ES-I3 (cell line): ENCODE data around the gene DGKA.

ENCODE experiments used
- H3K36me3 ChIP-seq: 2 replicates; pipeline ENCODE4 v1.6.1; 2013; ENCODE audit warnings: mild to moderate bottlenecking, low read length, control low read depth, moderate library complexity; ENCODE audit not compliant: insufficient read depth
- H3K4me1 ChIP-seq: 2 replicates; pipeline ENCODE4 v1.6.1; 2013; ENCODE audit warnings: mild to moderate bottlenecking, control low read depth, low read length; ENCODE audit not compliant: insufficient read depth
- H3K9ac ChIP-seq: 2 replicates; pipeline ENCODE4 v1.6.1; 2013; ENCODE audit warnings: low read depth, mild to moderate bottlenecking, low read length, moderate library complexity
- H3K9me3 ChIP-seq: 2 replicates; pipeline ENCODE4 v1.6.1; 2013; ENCODE audit warnings: mild to moderate bottlenecking, low read length, moderate library complexity; ENCODE audit not compliant: control insufficient read depth, insufficient read depth

Gene DGKA

DNA sequence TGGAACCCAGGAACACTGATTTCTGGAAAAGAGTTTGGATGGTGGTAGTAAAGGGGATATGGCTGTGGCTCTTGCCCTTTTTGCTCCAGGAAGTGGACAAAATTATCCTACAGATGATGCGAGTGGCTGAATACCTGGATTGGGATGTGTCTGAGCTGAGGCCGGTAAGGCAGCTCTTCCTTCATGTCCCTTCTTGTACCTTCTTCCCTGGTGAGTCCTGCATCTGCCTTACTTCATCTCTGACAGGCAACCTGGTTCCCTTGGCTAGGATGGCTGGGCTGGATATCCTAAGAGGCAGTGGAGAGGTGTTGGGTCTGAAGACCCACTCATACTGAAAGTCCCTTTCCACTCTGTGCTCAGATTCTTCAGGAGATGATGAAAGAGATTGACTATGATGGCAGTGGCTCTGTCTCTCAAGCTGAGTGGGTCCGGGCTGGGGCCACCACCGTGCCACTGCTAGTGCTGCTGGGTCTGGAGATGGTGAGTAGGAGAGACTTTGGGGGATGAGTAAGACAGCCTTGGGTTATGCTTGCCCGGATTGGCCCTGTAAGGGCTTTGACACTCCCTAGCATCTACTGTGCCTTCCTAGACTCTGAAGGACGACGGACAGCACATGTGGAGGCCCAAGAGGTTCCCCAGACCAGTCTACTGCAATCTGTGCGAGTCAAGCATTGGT lies 8.0 kb downstream of the DGKA start:
- H3K9ac ChIP-seq = no peak overlapping the region
- no peaks in the 10 kb centered on the region; the same call in 1 of the 2 replicates for H3K4me1 ChIP-seq
- H3K36me3 ChIP-seq = peaks cover 5% of the 10 kb centered on the region
- no peaks in the 10 kb centered on the region for H3K9me3 ChIP-seq

DNA sequence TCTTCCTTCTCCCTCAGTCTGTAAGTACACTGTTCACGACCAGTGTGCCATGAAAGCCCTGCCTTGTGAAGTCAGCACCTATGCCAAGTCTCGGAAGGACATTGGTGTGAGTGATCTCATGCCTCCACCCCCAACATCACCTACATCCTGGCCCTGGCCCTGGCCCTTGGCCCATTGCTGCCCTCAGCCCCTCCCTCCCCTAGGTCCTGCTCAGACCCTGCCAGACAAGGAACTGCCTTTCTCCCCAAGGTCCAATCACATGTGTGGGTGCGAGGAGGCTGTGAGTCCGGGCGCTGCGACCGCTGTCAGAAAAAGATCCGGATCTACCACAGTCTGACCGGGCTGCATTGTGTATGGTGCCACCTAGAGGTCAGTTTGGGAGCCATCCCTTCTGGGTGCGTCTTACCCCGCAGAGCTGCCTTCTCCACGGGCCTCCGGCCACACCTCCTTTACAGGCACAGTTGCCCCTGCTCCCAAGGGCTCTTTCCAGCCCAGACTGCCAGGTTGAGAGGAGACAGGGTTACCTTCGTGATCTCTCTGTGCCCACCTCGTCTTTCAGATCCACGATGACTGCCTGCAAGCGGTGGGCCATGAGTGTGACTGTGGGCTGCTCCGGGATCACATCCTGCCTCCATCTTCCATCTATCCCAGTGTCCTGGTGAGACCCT lies 9.2 kb downstream of the DGKA start:
- no peaks in the 10 kb centered on the region for H3K9me3 ChIP-seq
- peaks cover 5% of the 10 kb centered on the region for H3K36me3 ChIP-seq
- H3K9ac ChIP-seq = no peak overlapping the region
- no peaks in the 10 kb centered on the region; the same call in 1 of the 2 replicates for H3K4me1 ChIP-seq

DNA sequence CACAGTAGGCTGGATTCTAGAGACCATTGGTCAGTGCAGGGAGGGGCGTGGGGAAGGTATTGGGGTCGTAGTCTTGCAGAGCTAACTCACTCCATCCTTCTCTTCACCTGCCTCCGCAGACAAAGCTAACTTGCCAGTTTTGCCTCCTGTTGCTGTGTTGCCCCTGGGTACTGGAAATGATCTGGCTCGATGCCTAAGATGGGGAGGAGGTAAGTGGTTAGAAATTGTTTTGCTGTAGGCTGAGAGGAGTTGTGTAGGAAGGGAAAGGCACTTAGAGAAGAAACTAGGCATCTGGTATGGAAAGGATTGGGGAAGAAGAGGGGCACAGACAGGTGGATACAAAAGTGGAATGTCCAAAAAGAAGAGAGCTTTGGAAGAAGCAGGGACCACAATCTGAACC lies 11.1 kb downstream of the DGKA start:
- no peaks in the 10 kb centered on the region for H3K9me3 ChIP-seq
- no peak overlapping the region for H3K9ac ChIP-seq
- no peaks in the 10 kb centered on the region; the same call in 1 of the 2 replicates for H3K4me1 ChIP-seq
- H3K36me3 ChIP-seq = peaks cover 5% of the 10 kb centered on the region

DNA sequence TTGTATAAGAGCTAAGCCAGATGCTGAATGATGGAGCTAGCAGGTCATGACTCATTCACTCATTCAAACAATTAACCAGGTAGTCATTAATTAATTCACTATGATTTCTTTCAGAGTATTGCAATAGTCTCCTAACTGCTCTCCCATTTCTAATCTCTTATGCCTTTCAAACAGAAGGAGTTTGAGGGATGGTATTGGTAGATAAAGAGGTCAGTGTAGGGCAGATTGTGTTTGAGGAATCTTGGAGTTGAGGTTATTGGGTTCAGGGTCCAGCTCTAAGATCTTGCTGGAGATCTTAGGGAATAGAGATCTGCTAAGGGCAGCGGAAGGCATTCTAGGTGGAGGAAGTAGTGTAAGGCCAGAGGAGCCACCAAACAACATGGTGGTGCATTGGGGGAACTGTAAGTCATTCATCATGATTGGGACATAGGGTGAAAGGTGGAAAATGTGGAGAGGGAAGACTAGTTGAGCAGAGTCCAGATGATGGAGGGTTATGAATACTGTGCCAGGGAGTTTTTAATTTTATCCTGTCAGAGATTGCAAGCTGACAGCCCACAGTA lies 11.7 kb downstream of the DGKA start:
- no peaks in the 10 kb centered on the region; the same call in 1 of the 2 replicates for H3K4me1 ChIP-seq
- peaks cover 5% of the 10 kb centered on the region for H3K36me3 ChIP-seq
- no peak overlapping the region for H3K9ac ChIP-seq
- no peaks in the 10 kb centered on the region for H3K9me3 ChIP-seq

DNA sequence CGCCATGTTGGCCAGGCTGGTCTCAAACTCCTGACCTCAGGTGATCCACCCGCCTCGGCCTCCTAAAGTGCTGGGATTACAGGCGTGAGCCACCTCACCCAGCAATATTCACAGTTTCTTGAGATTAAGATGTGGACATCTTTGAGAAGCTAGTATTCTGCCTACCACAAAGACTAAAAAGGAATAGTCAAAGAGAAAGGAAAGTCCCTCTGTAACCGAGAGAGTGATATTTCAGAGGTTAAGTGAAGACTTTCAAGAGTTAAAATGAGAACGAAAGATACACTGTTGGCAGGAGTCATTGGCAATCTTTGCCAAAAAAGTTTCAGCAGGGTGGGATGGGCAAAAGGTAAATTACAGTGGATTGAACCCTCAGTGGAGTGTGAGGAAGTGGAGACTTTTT lies 15.6 kb downstream of the DGKA start:
- peaks cover 5% of the 10 kb centered on the region for H3K36me3 ChIP-seq

DNA sequence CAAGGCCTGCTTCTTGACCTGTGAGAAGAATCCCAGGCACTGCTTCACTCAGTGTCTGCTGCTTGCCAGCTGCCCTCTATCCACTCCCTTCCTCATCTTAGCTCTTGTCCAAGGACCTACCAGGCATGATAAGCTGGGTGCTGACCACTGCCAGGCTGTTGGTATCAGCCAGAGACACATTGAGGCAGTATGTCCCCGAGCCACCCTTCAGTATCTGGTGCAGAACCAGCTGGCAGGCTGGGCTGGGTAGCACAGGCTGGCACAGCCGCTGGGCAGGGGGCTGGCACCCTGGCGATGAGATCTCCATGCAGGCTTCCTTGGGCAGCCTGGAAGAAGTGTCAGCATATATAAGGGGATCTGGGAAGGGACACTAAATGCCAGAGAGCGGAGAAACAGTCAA lies 24.4 kb downstream of the DGKA start:
- Histone ChIP-seq H3K36me3 (peaks cover 26% of the 10 kb centered on the region), H3K9me3 (no peaks in the 10 kb centered on the region), H3K9ac (no peak overlapping the region), H3K4me1 (no peaks in the 10 kb centered on the region)

More for the DNA sequence above, 15.6 kb downstream of the DGKA start:
- no peak overlapping the region for H3K9ac ChIP-seq
- H3K4me1 ChIP-seq = no peaks in the 10 kb centered on the region
- H3K9me3 ChIP-seq = no peaks in the 10 kb centered on the region

DNA sequence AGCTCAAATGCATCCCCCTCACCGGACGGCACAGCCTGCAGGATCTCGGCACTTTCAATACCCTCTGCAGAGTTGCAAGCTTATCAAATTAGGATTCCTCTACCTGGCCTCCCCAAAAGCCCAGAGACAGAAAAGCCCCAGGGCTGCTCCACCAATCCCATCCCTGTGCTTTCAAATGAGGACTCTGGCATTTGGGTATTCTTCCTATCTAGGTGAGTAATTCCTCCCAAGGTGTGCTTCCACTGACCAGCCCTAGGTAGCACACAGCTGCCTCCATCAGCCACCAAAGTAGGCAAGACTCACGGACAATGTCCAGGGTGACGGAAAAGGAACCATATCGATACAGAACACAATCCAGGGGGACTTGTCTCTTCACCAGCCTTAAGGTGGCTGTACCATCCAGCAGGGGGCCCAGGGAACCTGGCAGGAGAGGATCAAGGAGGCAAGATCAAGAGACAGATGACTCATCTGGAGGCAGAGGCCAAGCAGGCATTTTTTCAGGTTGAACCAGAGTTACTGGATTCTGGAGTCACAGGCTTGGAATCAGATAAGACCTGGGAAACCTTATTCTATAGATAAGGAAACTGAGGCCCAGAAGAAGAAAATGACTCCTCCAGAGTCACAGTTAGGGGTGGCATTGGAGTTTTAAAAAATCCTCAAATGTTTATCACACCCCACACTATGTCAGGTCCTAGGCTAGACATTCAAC lies 25.0 kb downstream of the DGKA start:
- H3K4me1 ChIP-seq = no peaks in the 10 kb centered on the region
- H3K9me3 ChIP-seq = no peaks in the 10 kb centered on the region
- H3K9ac ChIP-seq = no peak overlapping the region
- H3K36me3 ChIP-seq = peaks cover 26% of the 10 kb centered on the region

DNA sequence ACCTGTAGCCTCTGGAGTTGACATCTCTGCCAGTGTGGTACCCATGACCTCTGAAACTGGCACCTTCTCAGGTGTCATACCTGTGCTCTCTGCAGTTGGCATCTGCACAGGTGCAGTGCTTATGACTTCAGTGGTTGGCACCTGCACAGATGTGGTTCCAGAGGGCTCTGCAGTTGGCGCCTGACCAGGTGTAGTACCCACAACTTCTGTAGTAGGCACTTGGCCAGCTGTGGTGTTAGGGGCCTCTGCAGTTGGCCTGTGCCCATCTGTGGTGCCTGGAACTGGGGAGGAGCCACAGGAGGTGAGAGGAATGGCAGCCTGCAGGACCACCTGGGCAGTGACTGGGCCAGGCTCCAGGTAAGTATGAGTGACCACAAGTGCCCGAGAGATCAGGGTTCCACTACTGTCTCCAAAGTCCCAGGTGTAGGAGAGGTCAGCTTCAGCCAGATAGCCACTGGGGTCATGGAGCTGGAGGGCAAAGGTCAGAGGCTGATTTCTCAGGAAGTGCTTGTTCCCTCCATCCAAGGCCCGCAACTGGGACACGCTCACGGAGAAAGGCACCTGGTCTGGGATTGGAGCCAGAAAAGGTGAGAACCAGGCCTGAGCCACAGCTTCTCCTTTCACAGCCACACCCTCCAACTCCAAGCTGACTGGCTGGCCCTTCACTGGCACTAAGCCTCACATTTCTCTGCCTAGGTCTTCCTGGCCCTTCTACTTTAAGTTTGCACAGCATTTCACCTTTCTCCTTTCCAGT lies 26.3 kb downstream of the DGKA start:
- no peak overlapping the region for H3K9ac ChIP-seq
- H3K9me3 ChIP-seq = no peaks in the 10 kb centered on the region
- no peaks in the 10 kb centered on the region for H3K4me1 ChIP-seq
- H3K36me3 ChIP-seq = peaks cover 21% of the 10 kb centered on the region; the same call in 1 of the 2 replicates

DNA sequence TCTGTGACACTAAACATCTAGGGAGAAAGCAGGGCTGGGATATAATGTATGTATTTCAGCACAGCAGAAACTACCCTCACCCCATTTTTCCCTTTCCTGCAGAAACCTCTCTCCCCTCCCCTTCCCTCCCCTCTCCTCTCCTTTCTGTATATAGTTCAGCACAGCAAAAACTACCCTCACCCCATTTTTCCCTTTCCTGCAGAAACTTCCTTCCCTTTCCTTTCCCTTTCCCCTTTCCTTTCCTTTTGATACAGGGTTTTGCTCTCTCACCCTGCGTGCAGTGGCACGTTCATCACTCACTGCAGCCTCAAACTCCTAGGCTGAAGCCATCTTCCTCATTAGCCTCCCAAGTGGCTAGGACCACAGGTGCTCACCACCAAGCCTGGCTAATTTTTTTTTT lies 32.8 kb downstream of the DGKA start:
- no peaks in the 10 kb centered on the region for H3K4me1 ChIP-seq
- no peak overlapping the region for H3K9ac ChIP-seq
- H3K9me3 ChIP-seq = no peaks in the 10 kb centered on the region
- H3K36me3 ChIP-seq = no peaks in the 10 kb centered on the region

- H3K9ac ChIP-seq = peak overlapping the region; percentile 97
- no peaks in the 10 kb centered on the region for H3K36me3 ChIP-seq
- H3K4me1 ChIP-seq = no peaks in the 10 kb centered on the region
- no peaks in the 10 kb centered on the region for H3K9me3 ChIP-seq
Measured at GRCh38 chr12:55965240-55965639, 34.3 kb downstream of the DGKA start.

GRCh38 chr12:55965941-55966407 lies 35.0 kb downstream of the DGKA start, which contains the start of gene PMEL:
Gene PMEL, minus strand, starts transcription at chr12:55966042. Its CDS starts 31 bp downstream, at chr12:55966011.
- H3K4me1 ChIP-seq = no peaks in the 10 kb centered on the region
- H3K9me3 ChIP-seq = no peaks in the 10 kb centered on the region
- H3K36me3 ChIP-seq = no peaks in the 10 kb centered on the region
- peak within 1 kb of the TSS; percentile 97 for H3K9ac ChIP-seq

GRCh38 chr12:55966408-55967281 lies 35.7 kb downstream of the DGKA start, which contains the start of gene CDK2:
Gene CDK2, plus strand, starts transcription at chr12:55966830. Its CDS starts 179 bp downstream, at chr12:55967009.
- no peaks in the 10 kb centered on the region for H3K36me3 ChIP-seq
- H3K9ac ChIP-seq = peak within 1 kb of the TSS; percentile 97
- H3K4me1 ChIP-seq = no peaks in the 10 kb centered on the region
- H3K9me3 ChIP-seq = no peaks in the 10 kb centered on the region

- Histone ChIP-seq H3K4me1 (no peaks in the 10 kb centered on the region), H3K9me3 (no peaks in the 10 kb centered on the region), H3K36me3 (no peaks in the 10 kb centered on the region), H3K9ac (no peak overlapping the region)
Measured at GRCh38 chr12:55969356-55969755, 38.4 kb downstream of the DGKA start.
